HCT116 (cell line): ENCODE results near the gene SULT2B1.
A peak's percentile ranks its signal among the peaks of the same experiment; 100 is the strongest.

Source experiments
- CTCF ChIP-seq, 3 experiments: fragments of 200-600 bp in 1 of 3; sonication (generic) in 1 of 3; IDR thresholded peaks in 2 of 3; conservative IDR thresholded peaks in 1 of 3; 2 replicates each; pipeline ENCODE4 v1.5.1; 2012 to 2017; ENCODE audit warnings: low read depth in 2 of 3, low read length in 2 of 3, antibody characterized with exemption in 1 of 3, borderline replicate concordance in 1 of 3, control low read depth in 1 of 3, mild to moderate bottlenecking in 1 of 3, mixed read lengths in 1 of 3, mixed run types in 1 of 3, moderate library complexity in 1 of 3; ENCODE audit not compliant: insufficient read depth in 1 of 3
- EGR1 ChIP-seq: IDR thresholded peaks from 2 replicates; pipeline ENCODE4 v1.6.1; 2012; ENCODE audit warnings: low read depth
- EZH2 ChIP-seq: fragments of 200-600 bp; sonication (generic); IDR thresholded peaks from 2 replicates; pipeline ENCODE4 v1.6.1; 2017; ENCODE audit warnings: antibody characterized with exemption, mixed run types
- EZH2phosphoT487 ChIP-seq: fragments of 200-600 bp; IDR thresholded peaks from 2 replicates; pipeline ENCODE4 v1.6.1; 2018; ENCODE audit warnings: antibody characterized with exemption, borderline replicate concordance
- FOSL1 ChIP-seq: IDR thresholded peaks from 2 replicates; pipeline ENCODE4 v1.6.1; 2012; ENCODE audit warnings: low read depth
- POLR2A ChIP-seq: IDR thresholded peaks from 2 replicates; pipeline ENCODE4 v1.7.0; 2011; ENCODE audit warnings: borderline replicate concordance; ENCODE audit not compliant: insufficient read depth, insufficient read length; ENCODE audit errors: extremely low read depth
- POLR2AphosphoS5 ChIP-seq: IDR thresholded peaks from 2 replicates; pipeline ENCODE4 v1.6.1; 2011; ENCODE audit warnings: mild to moderate bottlenecking, low read depth, low read length, moderate library complexity
- ZFX ChIP-seq: fragments of 450-650 bp; IDR thresholded peaks from 2 replicates; pipeline ENCODE4 v1.6.1; 2017

- no peak for TF ChIP-seq CTCF (IDR thresholded peaks at IDR 0.05 in 2 of 3, conservative IDR thresholded peaks at IDR 0.05 in 1 of 3; ENCODE audit: borderline replicate concordance in 1 of 3, insufficient read depth in 1 of 3, low read depth in 2 of 3, low read length in 2 of 3)
- no peak for TF ChIP-seq EZH2phosphoT487
- no peak for TF ChIP-seq POLR2A
- TF ChIP-seq EZH2 = no peak
- TF ChIP-seq EGR1 = no peak
- TF ChIP-seq POLR2AphosphoS5 = peak; percentile 69
- no peak for TF ChIP-seq ZFX
- TF ChIP-seq FOSL1 = peak; percentile 40; the same call in 1 of the 2 replicates
These were observed 6.2 kb downstream of the SULT2B1 start for GRCh38 chr19:48558018-48558684.
